Nephron progenitor cell (in vitro differentiated cells): ENCODE results near the gene TMEM132C.

Experiments
- DNase-seq: peaks from one replicate; pipeline ENCODE4 v3.0.0; 2021
- H3K27ac Mint-ChIP-seq: 2 replicates; pipeline ENCODE4 v1.8.0; 2021; ENCODE audit warnings: mild to moderate bottlenecking, moderate library complexity, mixed read lengths
- H3K27me3 Mint-ChIP-seq: 2 replicates; pipeline ENCODE4 v1.8.0; 2021; ENCODE audit warnings: mild to moderate bottlenecking, low read depth, mixed read lengths; ENCODE audit not compliant: poor library complexity
- H3K36me3 Mint-ChIP-seq: 2 replicates; pipeline ENCODE4 v1.8.0; 2021; ENCODE audit warnings: low read depth, mixed read lengths
- H3K4me1 Mint-ChIP-seq: 2 replicates; pipeline ENCODE4 v1.8.0; 2021; ENCODE audit warnings: mixed read lengths
- H3K4me3 Mint-ChIP-seq: 2 replicates; pipeline ENCODE4 v1.8.0; 2021; ENCODE audit warnings: mild to moderate bottlenecking, moderate library complexity, mixed read lengths
- H3K9me3 Mint-ChIP-seq: 2 replicates; pipeline ENCODE4 v1.8.0; 2021; ENCODE audit warnings: mild to moderate bottlenecking, moderate library complexity, mixed read lengths
- TF ChIP-seq, protein P1 (sequence below): fragments of 200-600 bp; sonication (generic); IDR thresholded peaks from 2 replicates; pipeline ENCODE4 v1.5.0; 2021; ENCODE audit warnings: antibody characterized with exemption

Gene TMEM132C

GRCh38 chr12:128727461-128727860, 460.5 kb downstream of the TMEM132C start:
- H3K9me3 Mint-ChIP-seq: no peaks in the 10 kb centered on the region
- TF ChIP-seq, protein P1, sequence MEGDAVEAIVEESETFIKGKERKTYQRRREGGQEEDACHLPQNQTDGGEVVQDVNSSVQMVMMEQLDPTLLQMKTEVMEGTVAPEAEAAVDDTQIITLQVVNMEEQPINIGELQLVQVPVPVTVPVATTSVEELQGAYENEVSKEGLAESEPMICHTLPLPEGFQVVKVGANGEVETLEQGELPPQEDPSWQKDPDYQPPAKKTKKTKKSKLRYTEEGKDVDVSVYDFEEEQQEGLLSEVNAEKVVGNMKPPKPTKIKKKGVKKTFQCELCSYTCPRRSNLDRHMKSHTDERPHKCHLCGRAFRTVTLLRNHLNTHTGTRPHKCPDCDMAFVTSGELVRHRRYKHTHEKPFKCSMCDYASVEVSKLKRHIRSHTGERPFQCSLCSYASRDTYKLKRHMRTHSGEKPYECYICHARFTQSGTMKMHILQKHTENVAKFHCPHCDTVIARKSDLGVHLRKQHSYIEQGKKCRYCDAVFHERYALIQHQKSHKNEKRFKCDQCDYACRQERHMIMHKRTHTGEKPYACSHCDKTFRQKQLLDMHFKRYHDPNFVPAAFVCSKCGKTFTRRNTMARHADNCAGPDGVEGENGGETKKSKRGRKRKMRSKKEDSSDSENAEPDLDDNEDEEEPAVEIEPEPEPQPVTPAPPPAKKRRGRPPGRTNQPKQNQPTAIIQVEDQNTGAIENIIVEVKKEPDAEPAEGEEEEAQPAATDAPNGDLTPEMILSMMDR: no peak
- H3K36me3 Mint-ChIP-seq: no peaks in the 10 kb centered on the region
- H3K27me3 Mint-ChIP-seq: peaks cover 5% of the 10 kb centered on the region
- no peak for DNase-seq
- H3K4me1 Mint-ChIP-seq: peaks cover 4% of the 10 kb centered on the region
- no peak overlapping the region for H3K4me3 Mint-ChIP-seq
- H3K27ac Mint-ChIP-seq: no peak overlapping the region

DNA sequence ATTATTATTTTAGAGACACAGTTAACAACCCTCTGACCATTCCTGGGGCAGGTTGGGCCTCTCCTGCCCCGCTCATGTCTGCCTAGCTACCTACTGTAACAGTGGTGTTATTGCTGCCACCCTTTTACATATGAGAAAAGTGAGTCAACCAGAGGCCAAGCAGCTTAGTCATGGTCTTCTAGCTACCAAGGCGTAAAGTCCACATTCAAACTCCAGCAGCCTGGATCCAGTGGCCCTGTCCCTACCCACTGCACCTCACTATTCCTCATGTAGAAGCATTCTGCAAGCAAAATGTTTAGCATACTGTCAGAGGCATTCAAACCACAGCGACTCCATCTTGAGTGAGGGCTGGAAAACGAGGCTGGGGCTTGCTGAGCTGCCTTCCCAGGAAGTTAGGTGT, 461.0 kb downstream of the TMEM132C start:
- no peak overlapping the region for H3K4me3 Mint-ChIP-seq
- H3K27me3 Mint-ChIP-seq: peaks cover 10% of the 10 kb centered on the region
- no peaks in the 10 kb centered on the region for H3K36me3 Mint-ChIP-seq
- peaks cover 4% of the 10 kb centered on the region for H3K4me1 Mint-ChIP-seq
- H3K9me3 Mint-ChIP-seq: no peaks in the 10 kb centered on the region
- no peak overlapping the region for H3K27ac Mint-ChIP-seq
- no peak for DNase-seq
- TF ChIP-seq, protein P1: no peak

GRCh38 chr12:128729628-128730121, 462.7 kb downstream of the TMEM132C start:
- peak overlapping the region; percentile 36 for H3K27ac Mint-ChIP-seq
- H3K4me3 Mint-ChIP-seq: no peak overlapping the region
- TF ChIP-seq, protein P1: no peak
- H3K4me1 Mint-ChIP-seq: peaks cover 4% of the 10 kb centered on the region
- peaks cover 16% of the 10 kb centered on the region for H3K27me3 Mint-ChIP-seq
- DNase-seq: no peak
- H3K36me3 Mint-ChIP-seq: no peaks in the 10 kb centered on the region
- no peaks in the 10 kb centered on the region for H3K9me3 Mint-ChIP-seq

DNA sequence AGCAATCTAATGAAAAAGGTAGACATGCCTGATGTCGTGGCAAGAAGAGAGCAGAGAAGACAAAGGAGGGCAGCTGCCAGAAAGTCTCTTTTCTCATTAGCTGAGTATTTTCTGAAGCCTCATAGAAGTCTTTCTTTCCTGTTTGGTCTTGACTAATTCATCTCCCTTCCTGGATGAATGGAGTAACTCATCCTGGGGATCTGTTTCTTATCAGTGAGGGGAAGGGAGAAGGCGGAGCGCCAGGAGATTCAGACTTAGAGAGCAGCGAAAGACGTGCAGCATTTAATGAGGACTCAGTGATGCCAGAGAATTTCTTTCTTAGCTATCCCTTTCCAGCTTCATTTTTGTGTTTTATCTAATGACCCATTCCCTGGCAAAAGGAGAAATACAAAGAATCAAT, 467.4 kb downstream of the TMEM132C start:
- Mint-ChIP-seq H3K9me3 (peaks cover 9% of the 10 kb centered on the region), H3K27me3 (peaks cover 13% of the 10 kb centered on the region), H3K4me1 (peaks cover 4% of the 10 kb centered on the region), H3K36me3 (peaks cover 7% of the 10 kb centered on the region), H3K4me3 (no peak overlapping the region), H3K27ac (no peak overlapping the region)
- DNase-seq: no peak
- TF ChIP-seq, protein P1: no peak

DNA sequence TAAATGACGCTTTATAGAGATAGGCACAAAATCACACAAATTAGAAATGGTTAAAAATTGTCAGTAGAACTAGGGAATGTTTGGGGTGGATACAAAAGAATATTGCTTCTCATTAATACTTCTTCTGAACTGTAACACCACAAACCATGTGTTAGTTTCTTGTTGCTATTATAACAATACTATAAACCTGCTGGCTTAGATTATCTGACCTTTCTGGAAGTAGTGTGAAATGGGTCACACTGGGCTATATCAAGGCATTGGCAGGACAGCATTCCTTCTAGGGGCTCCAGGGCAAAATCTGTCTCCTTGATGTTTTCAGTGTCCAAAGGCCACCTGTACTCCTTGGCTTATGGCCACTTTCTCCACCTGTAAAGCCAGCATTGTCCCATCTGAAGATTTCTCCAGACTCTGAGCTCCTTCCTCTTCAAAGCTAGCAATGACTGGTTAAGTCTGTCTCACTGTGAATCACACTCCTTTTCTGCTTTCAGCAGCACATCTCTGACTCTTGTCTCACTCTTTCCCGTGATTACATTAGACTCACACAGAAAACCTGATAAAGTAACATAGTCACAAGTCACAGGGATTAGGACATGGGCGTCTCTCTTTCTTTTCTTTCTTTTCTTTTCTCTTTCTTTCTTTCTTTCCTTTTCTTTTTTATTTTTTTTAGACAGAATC, 470.5 kb downstream of the TMEM132C start:
- Mint-ChIP-seq H3K9me3 (peaks cover 12% of the 10 kb centered on the region), H3K27ac (no peak overlapping the region), H3K36me3 (peaks cover 8% of the 10 kb centered on the region), H3K27me3 (peaks cover 17% of the 10 kb centered on the region), H3K4me3 (no peak overlapping the region), H3K4me1 (no peaks in the 10 kb centered on the region)
- TF ChIP-seq, protein P1: no peak
- DNase-seq: no peak

GRCh38 chr12:128743916-128744315, 476.9 kb downstream of the TMEM132C start:
- Mint-ChIP-seq H3K27me3 (peaks cover 41% of the 10 kb centered on the region), H3K4me3 (no peak overlapping the region), H3K9me3 (peaks cover 7% of the 10 kb centered on the region), H3K27ac (no peak overlapping the region), H3K4me1 (no peaks in the 10 kb centered on the region), H3K36me3 (peaks cover 6% of the 10 kb centered on the region)
- TF ChIP-seq, protein P1: no peak
- DNase-seq: no peak
